Hepatic stellate cell (primary cell): Measurements from ENCODE around the gene IL19.

Source experiments
- DNase-seq: peaks from one replicate; pipeline ENCODE4 v3.0.0; 2011; ENCODE audit warnings: low spot score

The IL19 gene, protein sequence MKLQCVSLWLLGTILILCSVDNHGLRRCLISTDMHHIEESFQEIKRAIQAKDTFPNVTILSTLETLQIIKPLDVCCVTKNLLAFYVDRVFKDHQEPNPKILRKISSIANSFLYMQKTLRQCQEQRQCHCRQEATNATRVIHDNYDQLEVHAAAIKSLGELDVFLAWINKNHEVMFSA

DNA sequence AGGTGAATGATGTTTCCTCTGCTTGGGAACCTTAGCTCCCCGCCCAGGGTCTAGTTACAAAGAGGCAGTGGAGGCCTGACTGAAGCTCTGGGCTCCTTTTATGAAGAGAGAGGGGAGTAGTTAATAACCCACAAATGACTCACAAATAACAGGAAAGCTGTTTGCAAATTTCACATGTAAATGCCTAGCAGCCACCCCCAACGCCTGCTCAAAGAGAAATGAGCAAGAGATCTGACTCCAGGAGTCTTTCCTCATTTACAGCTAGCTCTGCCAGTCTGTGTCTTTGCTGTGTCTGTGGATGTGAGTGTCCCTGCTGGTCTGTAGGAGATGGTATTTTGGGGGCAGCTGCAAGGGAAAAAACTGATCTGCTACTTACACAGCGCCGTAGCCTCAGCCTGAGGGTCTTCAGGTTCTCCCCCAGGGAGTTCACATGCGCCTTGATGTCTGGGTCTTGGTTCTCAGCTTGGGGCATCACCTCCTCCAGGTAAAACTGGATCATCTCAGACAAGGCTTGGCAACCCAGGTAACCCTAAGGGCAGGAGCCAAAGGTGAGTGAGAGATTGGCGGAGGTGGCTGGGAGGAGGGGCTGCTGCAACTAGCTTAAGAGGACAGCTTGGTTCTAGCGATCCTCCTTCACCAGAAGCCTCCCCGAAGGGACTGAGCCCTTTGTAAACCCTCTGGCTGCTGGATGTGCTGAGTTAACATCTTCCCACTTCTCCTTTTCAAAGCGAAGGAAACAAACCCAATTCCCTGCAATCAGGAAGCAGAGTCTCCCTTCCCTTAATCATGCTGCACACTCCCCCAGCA lies at the start of gene IL19:
IL19 (plus strand) TSS at position 243 of the 807 bp plus-strand sequence. CDS start 65,890 bp downstream, outside the sequence.
- DNase-seq: no peak

DNA sequence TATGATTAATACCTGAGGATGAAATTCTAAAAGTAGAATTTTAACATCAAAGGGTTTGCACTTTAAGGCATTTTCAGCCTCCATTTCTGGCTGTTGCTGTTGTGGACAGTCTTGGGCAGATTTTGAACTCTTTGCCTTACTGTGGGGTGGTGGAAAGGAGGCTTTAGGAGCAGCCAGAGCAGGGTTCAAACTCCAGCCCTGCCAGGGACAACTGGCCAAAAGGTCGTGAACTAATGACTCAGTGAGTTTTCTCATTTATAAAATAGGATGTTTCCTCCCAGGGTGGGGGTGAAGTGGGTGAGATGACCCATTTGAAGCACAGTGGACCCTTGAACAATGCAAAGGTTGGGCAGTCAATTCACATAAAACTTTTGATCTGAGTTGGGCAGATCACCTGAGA lies 49.1 kb upstream of the IL19 start:
- DNase-seq: no peak

DNA sequence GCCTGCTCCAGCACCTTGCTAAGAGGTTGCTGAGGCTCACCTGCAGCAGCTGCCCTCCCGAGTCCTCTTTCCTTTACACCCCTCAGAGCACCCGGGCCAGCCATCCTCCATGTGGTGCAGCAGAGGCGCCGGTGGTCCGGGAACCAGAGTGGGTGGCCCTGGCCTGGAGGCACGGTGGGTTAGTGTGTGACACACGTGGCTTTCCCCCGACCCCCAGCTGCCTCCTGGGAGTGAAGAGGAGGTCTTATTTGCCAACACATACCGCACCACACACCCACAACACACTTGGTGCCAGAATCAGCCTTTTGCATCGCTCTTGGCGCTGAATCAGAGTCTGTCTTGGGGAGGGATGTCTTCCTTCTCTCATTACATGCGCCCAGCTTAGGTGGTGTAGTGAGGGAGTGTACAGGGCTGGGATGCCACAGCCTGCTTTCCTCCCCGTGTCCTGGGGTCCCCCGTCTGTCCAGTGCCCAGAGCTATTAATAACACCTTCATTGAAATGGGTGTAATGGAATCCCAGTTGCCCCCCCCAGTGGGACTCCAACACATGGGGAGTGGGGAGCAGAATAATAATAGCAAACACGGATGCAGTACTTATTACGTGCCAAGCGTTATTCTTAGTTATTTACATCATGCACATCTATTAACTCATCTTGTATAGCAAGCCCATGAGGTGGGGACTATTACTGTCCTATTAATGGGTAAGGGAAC lies 47.7 kb upstream of the IL19 start:
- DNase-seq: no peak

DNA sequence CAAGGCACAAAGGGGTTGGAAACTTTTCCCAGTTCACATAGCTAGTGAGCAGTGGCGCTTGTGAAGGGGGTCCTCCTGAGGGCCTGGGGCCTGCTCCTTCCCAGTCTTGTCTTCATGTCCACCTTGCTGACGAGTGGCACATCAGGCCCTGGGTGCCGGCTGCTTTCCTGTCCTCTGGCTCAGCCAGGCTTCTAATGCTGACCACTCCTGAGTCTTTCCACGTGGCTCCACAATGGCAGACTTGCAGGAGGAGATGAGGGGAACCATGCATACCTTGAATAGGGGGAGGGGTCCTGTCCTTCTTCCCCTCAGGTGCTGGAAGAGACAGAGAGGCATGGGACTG lies 47.1 kb upstream of the IL19 start:
- no peak for DNase-seq

DNA sequence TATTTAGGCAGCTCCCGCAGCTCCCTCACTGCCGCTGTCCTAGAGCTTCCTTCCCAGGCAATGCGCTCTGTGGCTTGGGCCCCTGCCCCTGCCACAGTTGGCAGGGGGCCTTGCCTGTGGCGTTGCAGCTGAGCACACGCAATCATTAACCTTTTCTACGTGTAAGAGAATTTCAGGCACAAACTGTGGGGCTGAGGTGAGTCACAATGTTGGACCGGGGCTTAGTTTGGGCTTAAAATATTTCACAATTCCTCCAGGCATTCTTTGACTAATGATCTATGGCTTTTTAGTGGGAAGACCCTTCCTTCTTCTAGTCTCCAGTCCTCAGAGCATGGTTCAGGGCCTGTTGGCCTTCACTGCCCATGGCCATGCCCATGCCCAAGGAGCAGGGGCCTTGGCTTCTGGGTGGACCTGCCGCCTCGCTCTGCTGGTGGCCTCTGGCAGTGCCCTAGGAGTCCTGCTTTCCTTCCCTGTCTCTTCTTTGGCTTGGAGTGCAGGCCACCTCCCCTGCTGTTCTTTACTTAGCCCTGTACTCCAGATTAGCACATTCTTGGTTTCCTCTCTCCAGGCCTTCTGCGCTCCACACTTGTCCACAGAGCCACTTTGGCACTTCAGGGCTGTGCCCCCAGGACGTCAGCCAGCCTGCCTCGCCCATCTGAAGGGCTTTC lies 46.6 kb upstream of the IL19 start:
- DNase-seq: peak; percentile 54

DNA sequence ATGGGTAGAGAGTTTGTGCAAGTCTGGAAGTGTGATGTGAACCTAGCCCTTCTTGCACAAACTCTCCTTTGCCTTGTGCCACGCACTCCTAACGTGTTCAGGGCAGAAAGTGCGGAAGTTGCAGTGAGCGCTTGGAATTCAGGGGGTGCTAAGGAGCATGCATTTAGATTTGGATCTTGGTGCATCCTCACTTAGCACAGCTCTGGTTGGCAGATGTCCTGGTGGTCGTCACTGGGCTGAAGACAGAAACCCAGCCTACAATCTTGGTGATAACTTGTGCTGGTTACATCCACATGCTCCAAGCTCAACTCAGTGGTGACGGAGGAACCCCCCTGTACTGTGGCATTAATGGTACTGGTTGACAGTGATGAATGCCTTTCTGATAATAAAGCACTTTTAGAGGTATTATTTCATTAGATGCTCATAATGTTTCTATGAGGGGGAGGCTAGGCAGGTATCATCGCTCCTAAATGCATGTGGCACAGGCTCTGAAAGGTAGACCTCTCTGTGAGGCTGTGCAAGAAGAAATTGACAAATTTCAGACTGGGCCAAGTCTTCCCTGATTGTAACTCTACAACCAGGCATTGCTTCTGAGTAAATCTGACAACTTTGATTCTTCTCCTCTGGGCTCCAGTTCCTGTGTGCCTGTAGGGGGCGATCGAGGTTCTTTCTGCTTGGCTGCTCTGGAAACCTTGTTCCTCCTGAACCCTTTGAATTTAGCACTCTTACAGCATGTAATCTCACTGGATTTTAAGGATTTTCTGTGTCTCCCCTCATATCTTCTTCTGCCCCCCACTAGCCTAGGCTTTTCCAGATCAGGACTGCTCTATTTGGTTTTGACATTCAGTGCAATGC lies 45.2 kb upstream of the IL19 start:
- DNase-seq: peak; percentile 77

DNA sequence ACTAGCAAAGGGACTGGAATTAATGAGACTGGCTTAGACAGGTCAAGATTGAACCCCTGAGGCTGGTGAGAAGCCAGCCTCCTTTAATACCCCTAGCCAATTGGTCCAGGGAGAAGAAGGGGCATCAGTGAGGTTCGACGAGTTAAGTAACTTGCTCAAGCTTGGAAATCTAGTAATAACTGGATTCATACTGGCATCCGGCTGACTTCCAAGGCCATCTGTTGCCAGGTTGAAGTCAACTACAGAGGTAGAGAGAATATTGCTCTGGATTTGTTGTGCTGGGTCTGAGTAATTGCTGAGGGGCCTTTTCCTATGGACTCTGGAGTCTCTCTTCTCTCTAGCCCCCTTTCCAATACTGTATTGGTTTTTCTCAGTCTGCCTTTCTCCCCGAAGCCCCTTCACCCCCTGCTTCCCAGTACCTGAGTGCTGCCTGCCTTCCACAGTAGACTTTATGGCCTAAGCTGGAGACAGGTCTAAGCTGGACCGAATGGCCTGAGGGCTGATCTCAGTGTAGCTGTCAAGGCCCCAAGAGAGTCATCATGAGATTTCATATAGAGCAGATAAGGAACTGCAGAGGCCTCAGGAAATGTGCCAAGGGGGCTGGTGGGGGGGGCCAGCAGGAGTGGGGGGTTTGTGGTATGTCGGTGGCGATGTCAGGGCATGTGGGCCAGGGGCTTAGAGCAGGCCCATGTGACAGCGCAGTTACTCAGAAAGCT lies 42.4 kb upstream of the IL19 start:
- DNase-seq: no peak

DNA sequence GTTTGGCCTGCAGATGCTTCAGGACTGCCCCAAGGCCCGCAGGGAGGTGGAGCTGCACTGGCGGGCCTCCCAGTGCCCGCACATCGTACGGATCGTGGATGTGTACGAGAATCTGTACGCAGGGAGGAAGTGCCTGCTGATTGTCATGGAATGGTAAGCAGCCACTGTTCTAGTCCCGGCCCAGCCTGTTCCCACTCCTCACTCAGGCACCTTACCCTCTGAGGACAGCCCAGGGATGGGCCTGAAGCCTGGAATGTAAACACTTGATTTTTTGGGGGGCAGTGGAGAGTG lies 41.9 kb upstream of the IL19 start:
- no peak for DNase-seq

DNA sequence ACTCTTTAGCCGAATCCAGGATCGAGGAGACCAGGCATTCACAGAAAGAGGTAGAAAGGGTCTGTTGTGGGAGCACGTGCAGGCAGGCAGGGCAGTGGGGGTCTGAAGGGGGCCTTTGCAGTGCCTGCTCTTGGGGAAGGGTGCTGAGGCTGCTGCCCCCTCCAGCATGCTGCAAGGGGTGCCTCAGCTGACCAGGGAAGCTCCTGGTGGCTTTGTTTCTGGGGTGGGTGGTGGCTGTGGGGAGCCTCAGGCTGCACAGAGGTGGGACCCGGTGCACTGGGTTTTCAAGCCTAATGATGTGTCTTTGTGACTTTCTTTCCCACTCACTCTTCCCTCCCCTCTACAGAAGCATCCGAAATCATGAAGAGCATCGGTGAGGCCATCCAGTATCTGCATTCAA lies 41.5 kb upstream of the IL19 start:
- no peak for DNase-seq

DNA sequence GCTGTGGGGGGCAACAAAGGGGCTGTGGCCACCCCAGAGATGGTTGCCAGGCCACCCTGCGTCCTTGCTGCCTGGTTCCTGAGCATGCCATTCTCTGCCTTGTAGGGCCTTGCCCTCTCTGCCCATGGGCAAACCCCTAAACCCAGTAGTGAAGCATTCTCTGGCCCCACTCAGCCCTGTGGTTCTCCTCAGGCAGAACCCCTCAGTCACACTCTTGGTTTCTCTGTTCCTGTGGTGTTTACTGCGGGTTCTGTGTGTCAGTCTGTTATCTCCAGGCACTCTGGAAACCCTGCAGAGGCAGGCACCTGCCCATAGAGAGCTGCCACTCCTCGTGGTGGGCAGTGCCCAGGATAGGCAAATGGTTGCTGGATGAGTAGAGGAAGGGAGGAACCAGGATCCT lies 41.1 kb upstream of the IL19 start:
- no peak for DNase-seq

DNA sequence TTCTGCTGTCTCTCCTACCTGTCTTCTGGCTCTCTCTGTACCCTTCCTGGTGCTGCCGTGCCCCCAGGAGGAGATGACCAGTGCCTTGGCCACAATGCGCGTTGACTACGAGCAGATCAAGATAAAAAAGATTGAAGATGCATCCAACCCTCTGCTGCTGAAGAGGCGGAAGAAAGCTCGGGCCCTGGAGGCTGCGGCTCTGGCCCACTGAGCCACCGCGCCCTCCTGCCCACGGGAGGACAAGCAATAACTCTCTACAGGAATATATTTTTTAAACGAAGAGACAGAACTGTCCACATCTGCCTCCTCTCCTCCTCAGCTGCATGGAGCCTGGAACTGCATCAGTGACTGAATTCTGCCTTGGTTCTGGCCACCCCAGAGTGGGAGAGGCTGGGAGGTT lies 38.1 kb upstream of the IL19 start:
- DNase-seq: no peak

DNA sequence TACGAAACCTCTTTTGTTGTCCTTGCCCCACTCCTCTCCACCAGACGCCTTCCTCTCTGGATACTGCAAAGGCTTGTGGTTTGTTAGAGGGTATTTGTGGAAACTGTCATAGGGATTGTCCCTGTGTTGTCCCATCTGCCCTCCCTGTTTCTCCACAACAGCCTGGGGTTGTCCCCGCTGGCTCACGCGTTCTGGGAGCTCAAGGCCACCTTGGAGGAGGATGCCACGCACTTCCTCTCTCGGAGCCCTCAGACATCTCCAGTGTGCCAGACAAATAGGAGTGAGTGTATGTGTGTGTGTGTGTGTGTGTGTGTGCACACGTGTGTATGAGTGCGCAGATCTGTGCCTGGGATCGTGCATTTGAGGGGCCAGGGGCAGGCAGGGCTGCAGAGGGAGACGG lies 37.6 kb upstream of the IL19 start:
- DNase-seq: no peak

DNA sequence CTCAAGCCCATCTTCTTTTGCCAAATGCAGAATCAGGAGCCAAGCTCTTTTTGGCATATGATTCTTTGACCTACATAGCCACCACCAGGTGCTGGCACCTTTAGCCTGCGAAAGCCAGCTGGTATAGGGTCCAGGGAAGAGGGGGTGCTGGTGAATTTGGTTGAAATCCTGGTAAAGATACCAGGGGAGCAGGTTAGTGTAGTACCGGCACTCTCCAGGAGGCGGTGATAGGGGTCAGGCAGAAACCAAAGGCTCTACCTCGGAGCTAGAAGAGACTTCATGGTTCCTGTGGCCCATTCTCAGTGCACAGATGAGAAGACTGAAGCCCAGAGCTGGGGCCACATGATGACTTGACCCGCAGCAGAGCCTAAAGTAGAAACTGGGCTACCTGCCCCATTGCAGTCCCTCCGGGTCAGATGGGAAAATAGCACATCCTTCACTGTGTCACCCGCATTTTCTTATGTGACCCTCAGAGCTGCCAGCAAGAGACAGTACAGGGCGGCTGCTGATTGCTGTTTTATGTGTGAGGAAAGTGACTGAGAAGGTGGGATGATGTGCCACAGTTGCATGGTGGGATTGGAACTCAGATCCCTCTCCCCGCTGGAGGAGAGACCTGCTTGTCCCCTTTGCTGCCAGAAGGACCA lies 36.0 kb upstream of the IL19 start:
- DNase-seq: peak; percentile 74

DNA sequence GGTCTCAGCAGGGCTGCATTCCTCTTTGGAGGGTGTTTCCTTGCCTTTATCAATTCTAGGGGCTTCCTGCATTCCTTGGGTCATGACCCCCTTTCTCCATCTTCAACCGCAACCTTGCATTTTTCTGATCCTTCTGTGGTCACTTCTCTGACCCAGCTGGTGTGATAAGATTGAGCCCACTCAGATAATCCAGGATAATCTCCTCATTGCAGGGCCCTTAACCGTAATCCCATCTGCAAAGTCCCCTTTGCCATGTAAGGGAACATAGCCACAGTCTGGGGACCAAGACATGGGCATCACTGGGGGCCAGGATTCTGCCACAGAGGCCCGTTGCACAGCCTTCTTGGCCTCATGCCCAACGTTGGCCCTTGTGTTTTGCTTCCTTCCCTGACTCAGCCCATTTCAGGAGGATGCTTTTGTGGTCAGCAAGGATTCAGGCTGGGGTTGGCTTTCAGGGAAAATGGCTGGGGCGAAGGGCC lies 35.0 kb upstream of the IL19 start:
- peak; percentile 68 for DNase-seq

DNA sequence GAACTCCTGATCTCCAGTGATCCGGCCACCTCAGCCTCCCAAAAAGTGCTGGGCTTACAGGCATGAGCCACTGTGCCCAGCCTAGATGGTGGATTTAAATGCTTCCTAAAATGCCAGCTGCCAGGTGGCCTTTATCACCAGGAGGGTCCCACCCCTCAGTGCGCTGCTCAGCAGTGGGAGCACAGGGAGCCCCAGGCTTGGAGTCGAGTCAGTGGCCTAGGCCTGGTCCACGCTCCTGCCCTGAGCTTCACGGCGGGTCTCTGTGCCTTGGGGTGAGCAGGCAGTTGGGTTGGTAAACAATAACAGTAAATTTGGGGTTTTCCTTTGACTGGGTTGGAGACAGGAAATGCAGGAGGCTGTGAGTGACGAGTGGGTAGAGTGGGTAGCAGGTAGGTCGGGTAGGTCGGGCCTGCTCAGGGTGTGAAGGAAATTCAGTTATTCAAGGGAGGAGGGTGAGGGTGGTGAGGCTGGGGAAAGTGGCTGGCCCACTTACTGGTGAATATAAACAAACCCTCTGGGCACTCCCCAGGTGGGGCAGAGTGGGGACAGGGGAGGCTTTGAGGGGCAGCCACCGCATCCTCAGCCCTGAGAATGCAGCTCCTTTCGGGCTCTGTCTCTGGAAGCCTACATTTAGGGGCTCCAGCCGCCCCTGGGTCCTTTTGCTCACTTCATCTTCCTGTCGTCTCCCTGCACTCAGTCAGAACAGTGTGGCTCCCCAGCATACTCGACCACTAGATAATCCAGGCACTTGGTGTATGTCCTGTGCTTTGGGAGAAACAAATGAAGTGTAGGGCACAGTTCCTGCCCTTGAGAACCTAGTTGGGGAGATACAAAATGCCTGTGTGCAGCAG lies 33.5 kb upstream of the IL19 start:
- DNase-seq: no peak

DNA sequence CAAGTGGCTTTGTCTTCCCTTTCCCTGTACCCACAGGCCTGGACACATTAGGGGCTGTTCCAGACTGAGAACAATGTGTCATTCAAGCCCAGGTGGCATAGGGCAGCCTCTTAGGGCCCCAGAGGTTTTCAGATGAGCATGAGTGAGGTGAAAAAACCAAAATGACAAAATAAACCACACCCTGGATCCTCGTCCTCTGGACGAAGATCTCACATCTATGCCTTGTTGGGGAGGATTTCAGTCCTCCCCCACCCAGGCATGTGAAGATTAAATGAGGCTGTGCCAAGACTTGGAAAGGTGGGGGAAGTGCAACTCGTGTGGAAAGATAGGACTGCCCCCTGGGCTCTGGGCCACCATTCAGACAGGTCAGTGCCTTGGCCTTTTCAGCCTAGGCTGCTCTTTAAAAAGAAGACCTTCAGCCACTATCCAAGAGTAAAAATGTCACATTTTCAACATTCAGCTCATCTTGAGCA lies 32.8 kb upstream of the IL19 start:
- no peak for DNase-seq

DNA sequence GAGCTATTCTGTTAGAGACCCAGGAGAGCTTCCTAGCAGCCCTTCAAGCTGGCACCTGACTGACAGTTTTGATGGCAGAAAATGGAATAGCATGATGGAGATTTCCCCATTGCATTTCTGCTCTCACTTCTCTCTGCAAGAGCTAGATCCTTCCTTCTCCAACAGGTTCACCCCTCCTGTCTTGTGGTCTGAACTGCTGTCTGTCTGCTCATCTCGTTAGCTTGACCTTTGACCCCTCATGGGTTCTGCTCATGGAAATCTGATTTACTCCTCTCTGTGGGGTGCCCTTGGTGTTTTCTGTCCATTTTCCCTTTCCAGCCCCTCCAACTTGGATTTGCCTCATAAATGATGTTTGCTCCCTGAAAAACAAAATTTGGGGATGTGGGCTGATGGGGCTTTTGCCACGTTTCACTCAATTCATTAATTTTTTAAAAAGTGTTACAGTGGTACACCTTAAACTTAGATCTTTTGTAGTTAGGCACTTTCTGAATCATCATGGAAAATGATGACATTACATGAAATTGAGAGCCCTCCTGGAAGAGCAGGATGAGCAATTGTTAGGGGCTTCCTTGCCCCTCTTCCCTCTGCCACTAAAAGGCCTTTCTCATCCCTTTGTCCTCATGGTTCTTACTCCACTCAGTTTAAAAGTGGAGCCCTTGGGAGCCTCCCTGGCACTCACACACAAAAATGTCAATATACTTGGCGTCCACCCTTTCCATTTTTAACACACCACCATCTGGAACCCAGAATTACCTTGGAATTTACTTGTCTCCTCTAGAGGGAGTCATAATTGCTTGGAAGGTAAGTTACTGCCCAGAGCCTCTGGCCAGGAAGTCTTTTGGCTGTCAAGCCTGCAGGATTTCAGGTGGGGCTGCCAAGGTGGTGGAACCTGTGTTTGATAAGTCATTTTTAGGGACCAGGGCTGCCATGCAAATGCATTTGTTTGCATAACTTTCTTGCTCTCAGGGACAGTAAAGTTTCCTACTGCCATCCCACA lies 31.9 kb upstream of the IL19 start:
- no peak for DNase-seq

DNA sequence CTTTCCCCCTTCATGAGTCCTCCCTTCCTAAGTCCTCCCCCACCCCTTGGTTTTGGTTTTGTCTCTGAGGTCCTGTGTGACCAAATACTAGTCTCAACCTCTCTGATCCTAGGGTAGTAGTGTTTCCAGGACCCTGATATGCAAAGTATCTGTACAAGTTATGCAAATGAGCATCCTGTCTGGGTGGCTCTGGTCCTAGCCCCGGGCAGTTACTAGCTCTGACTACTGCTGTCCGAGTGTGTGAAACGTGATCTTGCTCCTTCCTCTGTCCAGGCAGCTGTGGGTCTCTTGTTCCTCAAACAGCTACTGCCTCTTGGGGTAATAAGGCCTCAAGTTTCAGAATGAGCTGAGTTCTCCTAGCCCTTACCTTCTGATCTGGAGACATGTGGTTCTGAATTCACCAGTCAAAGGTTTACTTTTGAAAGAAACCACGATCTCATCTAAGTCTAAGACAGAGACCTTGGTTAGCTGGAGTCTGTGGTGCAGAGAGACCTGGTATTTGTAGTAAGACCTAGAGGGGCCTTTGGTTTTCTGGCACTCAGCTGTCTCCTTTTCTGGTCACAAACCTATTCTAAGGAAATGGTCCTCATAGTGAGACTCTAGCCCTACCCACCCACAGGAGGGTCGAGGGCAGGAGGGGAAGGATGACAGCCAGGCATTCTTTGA lies 31.0 kb upstream of the IL19 start:
- DNase-seq: no peak
